NCI-H446 treated with DMSO at 0.1 percent for 48 hours (cell line): ENCODE measurements around the gene IRF6.
"Not testable (repeated sequence)": the region's sequence is repeated elsewhere in the genome, so short reads cannot be mapped to it uniquely, and the experiment has no call there.

ENCODE experiments used
- DNase-seq: peaks from one replicate; lab custom pipeline; 2025; lab: John Stamatoyannopoulos, UW

The IRF6 gene

DNA sequence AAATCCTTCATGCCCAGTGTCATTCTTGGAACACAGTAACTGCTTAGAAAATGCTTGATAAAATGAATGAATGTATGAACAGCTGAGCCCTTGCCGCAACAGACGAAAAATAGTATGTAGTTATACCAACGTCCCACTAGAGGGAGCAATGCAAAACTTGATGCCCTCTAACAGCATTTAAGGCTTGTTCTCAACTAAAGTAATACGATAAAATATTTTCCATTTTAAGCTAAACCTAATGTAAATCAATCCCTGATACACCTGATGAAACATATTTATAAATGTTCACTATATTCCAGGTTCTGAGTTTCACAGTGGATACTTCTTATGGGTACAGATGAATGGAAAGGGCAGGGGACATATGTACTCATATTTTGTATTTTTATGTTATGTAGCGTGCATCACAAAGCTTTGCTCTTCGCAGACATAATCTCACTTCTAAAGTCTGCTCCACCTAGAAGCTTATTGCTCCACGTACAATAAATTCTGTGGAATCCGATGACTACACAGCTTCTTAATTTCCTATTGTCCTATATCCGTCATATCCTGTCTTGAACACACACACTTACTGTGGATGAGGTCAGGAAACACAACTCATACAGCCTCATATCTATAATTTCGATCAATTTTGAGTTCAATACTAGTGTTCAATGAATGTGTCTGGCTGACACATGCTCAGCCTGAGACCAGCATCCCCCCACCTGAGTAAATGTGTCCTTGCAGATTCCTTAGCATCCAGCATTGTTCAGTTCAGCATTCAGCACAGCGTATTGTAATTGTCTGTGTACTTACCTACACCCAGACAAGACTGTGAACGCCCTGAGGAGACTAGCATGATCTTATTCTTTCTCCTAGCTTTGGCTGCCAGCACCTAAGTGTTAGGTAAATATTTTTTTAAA lies 17.4 kb upstream of the IRF6 start:
- peak; percentile 47 for DNase-seq

- no peak for DNase-seq
These were observed 16.8 kb upstream of the IRF6 start for GRCh38 chr1:209822706-209823105.

GRCh38 chr1:209820986-209821385 lies 15.0 kb upstream of the IRF6 start:
- DNase-seq = no peak

DNA sequence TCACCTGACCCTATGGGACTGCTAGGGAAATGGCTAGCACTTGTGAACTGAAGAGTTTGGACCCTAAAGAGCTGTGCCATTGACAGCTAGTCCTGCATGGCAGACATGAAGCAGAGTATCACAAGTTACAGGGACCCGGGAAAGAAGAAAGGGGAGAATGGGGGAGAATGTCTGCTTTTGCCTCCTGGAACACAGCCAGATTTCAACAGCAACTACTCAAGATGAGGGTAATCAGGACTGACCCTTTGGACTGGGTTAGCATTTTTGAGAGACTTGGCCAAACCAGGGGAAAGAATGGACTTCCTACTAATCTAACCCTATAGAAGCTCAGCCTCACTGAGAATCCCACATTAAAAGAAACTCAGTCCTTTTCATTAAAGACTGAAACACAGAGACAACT lies 13.1 kb upstream of the IRF6 start:
- no peak for DNase-seq

DNA sequence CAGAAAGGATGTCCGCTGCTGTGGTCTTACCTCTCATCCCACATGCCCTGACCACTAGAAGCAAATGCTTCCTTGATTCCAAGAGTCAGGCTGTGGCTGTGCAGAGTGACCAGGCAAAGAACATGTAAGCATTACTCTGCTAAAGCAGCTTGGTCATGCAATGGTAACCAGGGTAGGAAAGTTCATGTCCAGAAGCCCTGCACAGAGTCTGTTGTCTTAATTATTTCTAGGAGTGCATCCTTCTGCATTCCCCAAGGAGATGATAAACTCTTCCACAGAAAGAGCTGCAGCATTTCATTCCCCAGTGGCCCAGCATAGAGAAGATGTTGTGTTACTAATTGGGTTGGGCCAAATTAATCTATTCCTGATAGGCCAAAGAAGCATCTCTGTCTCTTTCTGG lies 11.7 kb upstream of the IRF6 start:
- no peak for DNase-seq

DNA sequence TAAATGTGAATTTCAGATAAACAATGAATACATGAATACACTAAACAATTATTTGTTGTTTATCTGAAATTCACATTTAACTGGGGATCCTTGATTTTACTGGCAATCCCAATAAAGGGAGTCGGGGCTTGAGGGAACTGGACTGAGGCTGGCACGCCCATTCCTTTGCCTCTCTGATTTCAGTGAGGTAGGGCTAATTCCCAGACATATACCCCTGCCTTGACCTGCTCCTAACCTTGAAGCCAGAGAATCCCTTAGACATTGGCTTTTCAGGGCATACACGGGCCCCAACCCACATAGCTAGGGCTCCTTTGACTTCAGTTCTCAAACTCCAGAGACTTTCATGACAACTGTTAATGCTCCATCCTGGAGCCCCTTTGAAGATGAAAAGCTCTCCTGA lies 11.0 kb upstream of the IRF6 start:
- no peak for DNase-seq

DNA sequence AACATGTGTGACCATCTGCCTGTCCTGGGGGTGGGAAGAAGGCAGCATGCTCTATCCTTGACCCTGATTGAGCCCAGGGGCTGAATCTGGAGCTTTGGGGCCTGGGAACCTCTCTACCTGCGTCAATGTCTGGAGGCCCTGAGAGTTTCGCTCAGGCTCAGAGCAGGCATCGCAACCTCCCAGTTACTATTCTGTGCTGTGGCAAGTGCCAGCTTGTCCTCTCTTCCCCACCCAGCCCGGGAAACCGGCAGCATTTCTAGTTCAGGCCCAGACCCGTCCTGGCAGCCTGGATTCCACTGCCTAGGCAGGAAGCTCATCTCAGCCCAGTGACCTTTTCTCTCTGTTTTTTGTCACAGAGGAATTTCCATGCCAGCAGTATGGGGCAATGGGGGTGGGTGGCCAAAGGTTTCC lies 10.0 kb upstream of the IRF6 start:
- DNase-seq = no peak

GRCh38 chr1:209815490-209815889 lies 9.5 kb upstream of the IRF6 start:
- no peak for DNase-seq

DNA sequence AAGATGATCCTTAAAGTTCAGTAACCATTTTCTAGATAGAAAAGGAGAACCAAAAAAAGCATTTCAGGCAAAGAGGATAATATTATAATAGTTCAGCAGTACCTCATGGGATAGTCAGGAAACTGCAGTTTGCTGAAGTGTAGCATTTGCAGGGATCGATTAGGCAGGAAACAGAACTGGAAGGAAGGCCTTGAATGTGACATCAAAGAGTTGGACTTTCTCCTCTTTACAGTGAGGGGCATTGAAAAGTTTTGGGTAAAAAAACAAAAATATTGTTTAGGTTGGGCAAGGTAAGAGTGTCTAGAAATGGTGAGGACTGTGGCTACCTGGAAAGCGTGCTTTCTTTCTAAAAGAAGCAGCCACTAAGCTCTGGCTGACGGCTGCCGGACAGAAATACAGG lies 8.0 kb upstream of the IRF6 start:
- no peak for DNase-seq

DNA sequence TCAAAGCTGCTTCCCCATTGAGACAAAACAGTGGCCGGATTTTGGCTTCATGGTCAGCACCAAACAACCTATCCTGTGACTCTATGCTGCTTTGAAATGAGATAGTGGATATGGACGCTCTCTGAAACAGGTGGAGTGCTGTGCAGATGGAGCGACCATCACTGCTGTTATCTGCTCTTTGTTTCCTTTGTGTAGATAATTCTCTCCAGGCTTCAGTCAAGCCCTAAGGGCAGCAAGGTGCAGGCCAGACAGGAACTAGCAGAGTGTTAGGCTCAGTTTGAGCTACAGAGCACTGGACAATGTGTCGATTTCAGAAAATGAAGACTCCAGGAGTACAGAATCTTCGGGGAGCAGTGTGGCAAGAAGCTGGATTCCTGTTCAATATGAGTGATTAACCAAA lies 4.8 kb upstream of the IRF6 start:
- no peak for DNase-seq

DNA sequence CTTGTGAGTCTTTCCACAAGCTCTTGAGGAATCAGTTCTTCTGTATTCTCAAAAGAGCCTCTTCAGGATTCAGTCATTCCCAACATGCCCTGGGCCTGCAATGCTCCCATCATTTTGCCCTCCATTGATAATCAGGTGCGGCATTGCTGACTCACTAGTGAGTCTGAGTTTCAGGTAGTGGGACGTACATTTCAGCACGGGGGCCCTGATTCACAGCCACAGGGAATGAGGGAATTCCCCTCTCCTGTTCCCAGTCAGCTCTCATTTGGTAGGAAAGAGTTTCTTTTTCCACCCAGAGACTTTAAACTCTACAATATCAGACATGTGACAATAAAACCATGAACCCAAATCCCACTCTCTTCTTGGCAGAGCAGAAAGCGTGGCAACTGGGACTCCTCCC lies 3.7 kb upstream of the IRF6 start:
- no peak for DNase-seq

DNA sequence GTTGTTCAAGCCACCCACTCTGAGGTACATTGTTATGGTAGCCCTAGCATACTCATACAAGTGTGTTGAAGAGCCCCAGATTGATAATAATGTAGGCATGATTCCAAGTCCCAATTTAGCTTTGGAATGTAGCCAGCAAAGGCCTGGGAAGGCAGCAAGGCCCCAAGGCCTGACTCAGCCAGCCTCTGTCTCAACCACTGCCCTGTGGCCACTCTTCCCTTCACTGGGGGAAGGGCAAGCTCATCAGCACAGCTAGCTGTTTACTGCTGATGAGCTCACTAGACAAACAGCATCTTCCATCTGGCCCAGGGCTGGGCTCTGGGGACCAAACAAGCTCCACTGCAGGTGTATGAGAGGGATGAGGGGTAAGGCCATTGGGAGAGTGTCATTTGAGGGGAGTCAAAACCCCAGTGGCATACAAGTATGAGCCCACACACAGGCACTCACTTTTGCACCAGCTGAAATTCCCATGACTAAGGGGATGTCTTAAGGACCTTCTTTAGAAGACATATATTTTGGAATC lies 2.2 kb upstream of the IRF6 start:
- peak; percentile 34 for DNase-seq

GRCh38 chr1:209807509-209807908 lies 1.6 kb upstream of the IRF6 start:
- no peak for DNase-seq

DNA sequence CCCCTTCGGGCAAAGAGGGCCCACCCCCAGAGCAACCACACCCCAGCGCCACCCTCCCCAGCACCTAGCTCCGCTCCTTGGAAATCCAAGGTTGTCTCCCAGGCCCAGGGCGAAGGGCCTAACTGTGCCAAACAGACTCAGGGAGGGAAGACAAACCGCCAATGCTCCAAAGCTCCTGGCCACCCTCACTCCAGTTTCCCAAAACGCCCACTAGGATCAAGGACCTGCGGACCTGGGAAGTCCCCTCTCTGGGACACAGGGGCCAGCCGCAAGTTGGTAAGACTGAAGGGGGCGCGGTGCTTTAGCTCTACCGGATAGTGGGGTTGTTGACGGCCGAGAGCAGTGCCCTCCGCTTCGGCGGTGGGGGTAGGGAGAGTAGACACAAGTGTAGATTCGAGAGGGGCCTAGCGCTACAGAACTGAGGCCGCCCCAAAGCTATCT lies 581 bp downstream of the IRF6 start:
- DNase-seq = no peak

DNA sequence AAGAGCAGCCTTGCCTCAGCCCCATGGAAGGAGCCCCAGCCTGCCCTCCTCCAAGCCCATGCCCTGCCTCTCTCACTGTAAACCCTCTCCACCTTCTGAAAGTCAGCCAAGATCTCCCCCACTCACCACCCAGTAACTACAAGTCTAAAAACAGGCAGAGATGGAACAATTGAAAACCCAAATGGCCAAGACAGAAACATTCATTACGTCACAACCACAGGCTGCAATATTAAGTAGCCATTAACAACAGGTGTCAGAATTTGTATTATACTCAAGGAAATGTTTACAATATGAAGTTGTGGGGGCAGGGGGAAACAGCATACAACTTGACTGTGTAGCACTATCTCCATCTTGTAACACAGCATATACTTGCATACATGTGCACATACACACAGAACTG lies 2.4 kb downstream of the IRF6 start:
- no peak for DNase-seq

- no peak for DNase-seq
These were observed 3.2 kb downstream of the IRF6 start for GRCh38 chr1:209802780-209803152.

DNA sequence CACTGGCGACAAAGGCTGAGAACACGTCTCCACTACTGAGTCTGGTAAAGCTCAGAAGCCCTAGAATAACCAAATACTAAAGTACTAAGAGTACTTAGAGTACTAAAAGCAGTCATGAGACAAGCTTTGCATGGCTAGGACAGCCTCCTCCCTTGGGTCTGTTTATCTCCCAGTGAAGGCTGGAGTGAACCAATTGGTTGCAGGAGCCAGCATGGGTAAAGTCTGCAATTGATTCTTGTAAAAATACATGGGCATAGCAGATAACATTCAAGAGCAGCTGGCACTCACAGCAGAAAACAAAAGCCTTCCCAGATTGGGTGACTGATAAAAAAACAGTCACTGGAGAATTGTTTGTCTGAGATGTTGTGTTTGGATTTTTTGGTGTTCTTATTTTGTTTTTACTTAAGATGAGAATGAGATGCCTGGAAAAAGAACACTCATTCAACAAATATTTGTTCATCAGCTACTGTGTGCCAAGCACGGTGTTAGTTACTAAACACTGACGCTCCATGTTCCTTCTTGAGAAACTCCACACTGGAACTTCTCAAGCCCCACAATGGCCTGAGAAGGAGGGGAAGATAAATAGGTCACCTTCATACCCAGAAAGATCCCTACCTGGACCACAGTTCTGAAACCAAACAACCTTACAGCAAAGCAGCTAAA lies 3.7 kb downstream of the IRF6 start:
- DNase-seq = no peak

DNA sequence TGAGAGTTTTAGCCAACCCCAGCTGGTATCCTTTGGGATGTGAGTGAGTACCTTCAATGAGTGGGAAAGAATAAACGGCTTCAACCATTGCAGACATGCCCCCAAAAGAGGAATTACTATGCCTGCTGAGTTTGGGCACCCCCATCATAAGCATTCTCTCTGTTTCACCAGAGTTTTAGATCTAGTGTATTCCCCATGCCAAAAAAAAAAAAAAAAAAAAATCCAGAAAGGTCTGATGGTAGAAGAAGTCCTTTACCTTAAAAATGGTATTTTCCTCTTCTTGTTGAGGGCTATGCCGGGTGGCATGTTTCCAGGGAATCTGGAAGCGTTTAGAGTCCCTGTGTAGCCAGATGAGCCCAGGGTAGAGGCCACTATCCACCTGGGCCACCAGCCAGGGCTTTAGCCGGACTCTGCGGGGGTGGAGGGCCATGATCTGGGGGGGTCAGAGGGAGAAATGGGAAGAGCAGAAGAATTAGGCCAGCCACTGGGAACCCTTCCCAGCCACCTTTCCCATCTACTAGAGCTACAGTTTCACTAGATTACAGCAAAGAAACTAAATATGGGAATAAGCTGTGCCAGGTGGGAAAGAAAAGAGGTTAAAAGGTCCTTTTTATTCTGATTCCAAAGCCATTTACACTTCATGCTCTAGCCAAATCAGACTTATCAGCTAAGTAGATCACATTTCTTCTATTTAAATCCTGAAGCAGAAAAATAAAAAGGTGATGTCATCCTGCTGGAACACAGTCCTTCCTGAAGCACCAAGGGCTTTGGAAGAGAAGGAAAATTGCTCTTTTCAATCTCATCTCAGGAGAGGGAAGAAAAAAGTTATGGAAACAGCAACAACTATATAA lies 4.7 kb downstream of the IRF6 start:
- DNase-seq = no peak

- DNase-seq = no peak
These were observed 7.8 kb downstream of the IRF6 start for GRCh38 chr1:209797978-209798639.

DNA sequence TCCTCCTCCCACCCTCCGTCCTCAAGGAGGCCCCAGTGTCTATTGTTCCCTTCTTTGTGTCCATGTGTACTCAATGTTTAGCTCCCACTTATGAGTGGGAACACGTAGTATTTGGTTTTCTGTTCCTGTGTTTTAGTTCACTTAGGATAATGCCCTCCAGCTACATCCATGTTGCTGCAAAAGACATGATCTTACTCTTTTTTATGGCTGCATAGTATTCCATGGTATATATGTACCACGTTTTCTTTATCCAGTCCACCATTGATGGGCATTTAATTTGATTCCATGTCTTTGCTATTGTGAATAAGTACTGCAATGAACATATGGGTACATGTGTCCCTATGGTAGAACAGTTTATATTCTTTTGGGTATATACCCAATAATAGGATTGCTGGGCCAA lies 12.2 kb downstream of the IRF6 start:
- DNase-seq = not testable (repeated sequence)

DNA sequence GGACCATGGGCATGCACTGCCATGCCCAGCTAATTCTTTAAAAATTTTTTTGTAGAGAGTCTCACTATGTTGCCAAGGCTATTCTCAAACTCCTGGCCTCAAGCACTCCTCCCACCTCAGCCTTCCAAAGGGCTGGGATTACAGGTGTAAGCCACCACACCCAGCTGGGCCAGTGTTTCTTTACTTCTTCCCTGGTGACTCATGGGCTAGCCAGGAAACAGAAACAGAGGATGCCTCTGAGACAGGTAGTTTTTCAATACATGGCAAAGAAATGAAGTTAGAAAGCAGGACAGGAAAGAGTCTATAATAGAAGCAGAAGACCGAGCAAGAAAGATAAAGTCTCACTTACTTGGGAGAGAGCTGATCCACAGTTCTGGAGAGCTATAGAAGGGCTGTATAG lies 14.0 kb downstream of the IRF6 start:
- no peak for DNase-seq
